Suppressor macrophage (primary cell): Measurements from ENCODE around the gene MUC13.
"Not testable (repeated sequence)": the region's sequence is repeated elsewhere in the genome, so short reads cannot be mapped to it uniquely, and the experiment has no call there.

Experiments used
- DNase-seq, 4 experiments: peaks; one replicate each; pipeline ENCODE4 v3.0.0-alpha.2; 2020 to 2022
- total RNA-seq, 17 experiments: gene quantifications; one replicate each; lab custom pipeline; 2026; ENCODE audit warnings: mixed read lengths in 6 of 17, inconsistent platforms in 3 of 17; lab: John Stamatoyannopoulos, UW

The MUC13 gene, protein sequence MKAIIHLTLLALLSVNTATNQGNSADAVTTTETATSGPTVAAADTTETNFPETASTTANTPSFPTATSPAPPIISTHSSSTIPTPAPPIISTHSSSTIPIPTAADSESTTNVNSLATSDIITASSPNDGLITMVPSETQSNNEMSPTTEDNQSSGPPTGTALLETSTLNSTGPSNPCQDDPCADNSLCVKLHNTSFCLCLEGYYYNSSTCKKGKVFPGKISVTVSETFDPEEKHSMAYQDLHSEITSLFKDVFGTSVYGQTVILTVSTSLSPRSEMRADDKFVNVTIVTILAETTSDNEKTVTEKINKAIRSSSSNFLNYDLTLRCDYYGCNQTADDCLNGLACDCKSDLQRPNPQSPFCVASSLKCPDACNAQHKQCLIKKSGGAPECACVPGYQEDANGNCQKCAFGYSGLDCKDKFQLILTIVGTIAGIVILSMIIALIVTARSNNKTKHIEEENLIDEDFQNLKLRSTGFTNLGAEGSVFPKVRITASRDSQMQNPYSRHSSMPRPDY
- total RNA-seq: 0 to 1.8 (median 0) reads per million in 17 experiments

DNA sequence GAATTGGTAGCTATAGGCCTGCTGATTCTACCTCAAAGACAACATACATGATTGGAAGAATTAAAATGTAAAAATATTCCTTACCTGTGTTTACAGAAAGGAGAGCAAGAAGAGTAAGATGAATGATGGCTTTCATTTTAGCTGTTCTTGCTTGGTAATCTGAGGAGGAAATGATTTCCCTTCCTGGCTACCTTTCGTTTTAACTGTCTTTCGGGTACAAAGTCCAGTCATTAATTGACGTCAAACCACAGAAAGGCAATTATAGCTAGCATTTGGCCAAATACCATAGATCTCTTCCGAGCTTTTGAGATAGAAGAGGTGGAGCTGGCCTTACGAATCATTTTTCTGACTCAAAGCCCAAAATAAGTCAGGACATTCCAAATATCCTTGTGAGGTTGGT is at the start of gene MUC13:
TSS of gene MUC13 (minus strand) at position 175 of the 400 bp plus-strand sequence. CDS start at position 136, 39 bp downstream.
- DNase-seq: no peak

DNA sequence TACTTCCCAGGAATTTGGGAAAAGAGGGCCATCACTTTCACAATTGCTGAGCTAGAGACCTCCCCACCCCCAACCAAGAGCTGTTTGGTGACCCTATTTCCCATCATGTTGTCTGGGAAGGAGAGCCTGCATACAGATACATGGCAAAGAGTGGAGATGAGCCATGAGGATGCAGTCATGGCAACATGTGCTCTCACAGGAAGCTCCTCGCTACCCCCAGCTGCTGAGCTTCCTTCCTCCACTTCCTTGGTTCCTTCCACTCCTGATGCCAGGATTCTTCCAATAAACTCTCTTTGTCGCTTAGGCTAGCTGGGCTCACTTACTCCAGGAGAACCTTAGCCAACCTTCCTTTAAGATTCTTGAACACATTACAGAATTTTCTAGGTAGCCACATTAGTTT is 48.3 kb upstream of the MUC13 start:
- DNase-seq: peak in 2 of 4 experiments; percentile 16 to 21

DNA sequence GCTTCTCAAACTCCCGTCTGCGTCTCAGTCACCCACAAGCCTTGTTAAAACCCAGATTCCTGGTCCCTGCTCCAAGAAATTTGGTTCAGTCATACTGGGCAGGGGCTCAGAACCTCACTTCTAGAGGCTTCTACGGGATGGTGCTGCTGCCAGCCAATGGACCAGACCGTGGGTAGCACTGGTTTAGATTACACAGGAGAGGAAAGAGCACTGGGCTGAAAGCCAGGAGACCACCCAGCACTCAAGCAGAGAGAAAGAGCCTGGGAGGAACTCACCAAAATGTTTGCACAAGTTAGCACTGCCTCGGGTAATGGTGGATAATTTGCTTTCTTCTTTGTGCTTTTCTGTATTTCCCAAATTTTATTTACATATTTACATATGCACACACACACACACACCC is 46.9 kb upstream of the MUC13 start:
- no peak for DNase-seq

DNA sequence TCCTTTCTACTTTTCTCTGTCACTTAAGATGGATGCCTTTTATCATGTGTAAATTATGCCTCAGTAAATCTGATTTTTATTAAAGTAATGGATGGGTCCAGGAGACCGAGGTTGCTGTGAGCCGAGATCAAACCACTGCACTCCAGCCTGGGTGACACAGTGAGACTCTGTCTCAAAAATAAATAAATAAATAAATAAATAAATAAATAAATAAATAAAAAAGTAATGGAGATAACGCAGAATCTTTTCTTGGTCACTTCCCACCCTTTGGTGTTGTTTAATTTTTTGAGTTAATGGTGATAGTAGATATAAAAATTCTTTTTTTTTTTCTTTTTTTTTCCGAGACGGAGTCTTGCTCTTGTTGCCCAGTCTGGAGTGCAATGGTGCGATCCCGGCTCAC is 44.1 kb upstream of the MUC13 start:
- DNase-seq: no peak

DNA sequence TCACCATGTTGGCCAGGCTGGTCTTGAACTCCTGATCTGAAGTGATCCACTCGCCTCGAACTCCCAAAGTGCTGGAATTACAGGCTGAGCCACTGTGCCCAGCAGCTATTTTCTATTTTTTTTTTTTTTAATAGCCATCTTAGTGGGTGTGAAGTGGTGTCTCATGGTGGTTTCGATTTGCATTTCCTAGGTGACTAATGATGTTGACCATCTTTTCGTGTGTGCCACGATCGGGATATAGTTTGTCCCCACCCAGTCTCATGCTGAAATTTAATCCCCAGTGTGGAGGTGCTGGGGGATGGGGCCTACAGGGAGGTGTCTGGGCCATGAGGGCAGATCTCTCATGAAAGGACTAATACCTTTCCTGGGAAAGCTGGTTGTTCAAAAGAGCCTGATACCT is 41.8 kb upstream of the MUC13 start:
- DNase-seq: no peak

DNA sequence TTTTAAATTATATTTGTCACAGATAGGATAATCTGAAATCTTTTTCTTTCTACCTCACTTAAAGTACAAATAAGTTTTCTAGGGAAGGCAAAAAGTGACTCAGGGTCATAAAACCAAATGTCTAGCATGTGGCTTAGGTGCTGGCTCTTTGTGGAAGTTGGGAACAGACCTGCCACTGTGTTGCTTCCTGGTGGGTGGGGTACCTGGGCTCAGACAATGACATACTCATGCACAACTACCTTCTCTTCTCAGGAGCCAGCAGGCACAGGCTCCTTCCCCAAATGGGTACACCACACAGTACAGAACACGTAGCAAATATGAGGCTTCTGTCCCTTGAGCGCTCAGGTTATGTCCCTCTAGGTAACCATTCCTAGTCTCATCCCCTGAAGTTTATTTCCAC is 40.1 kb upstream of the MUC13 start:
- no peak for DNase-seq

DNA sequence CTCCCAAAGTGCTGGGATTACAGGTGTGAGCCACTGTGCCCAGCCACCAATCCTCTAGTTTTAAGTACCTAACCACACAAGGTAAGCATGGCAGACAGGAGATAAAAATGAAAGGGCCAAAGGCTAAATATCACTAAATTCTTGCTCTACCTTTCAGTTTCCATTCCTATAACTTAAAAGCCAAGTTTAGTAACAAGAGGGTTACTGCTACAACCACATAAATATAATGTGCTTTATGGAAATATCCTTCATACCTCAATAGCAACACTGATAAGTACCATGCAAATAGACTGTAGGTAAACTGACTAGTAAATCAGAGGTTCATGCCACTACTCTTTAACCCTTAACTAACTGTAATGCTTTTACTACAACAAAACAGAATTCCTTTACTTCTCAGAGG is 38.7 kb upstream of the MUC13 start:
- no peak for DNase-seq

DNA sequence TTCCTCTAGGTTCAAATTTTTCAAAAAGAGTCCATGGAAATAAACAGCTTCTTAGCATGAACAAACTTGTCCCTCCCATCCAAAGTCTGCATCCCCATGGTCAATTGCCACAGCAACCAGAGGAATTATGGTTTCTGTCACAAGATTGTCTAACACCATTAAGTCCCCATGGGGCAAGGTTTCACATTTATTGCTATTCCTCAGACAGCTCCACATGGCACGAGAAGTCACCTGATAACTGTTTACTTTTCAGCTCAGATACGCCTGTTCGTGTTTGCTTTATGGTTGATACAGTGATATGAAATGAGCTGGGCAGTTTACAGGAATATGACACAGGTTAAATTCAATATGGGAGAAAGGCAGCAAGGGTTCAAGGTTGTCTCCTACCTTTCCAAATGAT is 37.9 kb upstream of the MUC13 start:
- no peak for DNase-seq

DNA sequence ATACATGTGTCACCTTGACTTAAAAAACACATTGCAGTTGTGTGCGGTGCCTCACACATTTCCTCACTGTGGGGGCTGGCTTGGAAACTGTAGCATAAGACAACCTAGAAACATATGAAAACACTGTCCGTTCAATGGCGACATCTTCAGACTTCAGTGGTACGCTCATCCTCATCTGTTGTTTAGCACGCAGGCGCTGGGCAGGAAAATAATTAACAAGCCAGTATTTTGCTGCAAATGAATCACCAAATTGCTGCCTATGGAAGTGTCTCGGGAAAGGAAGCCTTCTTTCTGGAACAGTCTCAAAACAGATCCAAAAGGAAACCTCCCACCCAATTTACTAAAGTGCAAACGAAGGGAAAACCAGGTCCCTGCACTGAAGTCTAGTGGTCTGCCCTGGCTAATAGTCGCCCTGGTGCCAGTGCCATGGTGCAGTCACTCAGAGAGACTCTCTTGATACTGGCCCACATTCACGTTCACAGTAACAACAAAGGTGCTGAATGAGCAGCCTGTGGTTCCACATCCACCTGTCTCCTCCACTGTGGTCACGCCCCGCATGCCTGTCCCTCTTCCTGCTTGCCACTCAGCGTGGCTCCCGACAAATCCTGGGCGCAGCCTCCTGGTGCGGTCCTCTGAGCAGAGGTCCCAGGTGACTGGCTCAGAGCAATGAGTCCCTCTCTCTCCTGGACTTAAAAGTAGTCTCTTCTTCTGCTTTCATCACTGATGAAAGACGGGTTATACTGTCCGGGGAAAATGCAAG is 35.6 kb upstream of the MUC13 start:
- no peak for DNase-seq

DNA sequence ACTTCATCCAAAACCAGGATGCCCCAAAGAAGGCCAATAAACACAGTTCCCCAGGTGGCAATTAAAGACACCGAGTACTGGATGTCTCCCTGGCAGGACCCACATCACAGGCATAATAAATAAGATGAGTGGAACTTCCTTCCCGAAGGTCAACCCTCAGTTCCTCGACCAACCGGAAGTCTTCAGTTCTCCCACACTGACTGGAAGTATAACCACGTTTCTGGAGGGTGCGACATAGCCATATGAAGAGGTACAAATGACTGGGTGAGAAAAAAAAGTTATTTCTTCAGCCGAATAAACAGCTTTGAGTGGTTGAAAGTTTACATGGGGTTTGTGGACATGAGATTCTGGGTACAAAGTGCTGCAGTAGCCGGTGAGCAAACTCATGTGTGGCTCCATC is 34.6 kb upstream of the MUC13 start:
- DNase-seq: no peak

DNA sequence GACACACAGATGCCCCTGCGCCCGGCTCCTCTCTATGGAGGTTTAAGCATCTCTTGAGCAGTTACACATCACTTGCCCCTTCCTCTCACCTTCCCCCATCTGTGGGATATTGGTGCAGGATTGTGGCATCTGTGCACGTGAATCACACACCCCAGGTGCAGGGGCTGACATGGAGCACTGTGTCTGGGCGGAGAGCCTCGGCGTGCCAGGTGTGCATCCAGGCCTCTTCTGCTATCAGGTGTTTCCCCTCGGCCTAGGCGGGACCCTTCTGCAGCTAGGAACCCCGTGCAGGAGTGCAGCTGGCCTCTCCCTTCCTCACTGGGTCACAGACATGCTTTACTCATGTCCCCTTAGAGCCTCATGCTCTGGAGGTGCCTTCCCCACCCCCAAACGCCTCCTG is 33.4 kb upstream of the MUC13 start:
- DNase-seq: no peak

DNA sequence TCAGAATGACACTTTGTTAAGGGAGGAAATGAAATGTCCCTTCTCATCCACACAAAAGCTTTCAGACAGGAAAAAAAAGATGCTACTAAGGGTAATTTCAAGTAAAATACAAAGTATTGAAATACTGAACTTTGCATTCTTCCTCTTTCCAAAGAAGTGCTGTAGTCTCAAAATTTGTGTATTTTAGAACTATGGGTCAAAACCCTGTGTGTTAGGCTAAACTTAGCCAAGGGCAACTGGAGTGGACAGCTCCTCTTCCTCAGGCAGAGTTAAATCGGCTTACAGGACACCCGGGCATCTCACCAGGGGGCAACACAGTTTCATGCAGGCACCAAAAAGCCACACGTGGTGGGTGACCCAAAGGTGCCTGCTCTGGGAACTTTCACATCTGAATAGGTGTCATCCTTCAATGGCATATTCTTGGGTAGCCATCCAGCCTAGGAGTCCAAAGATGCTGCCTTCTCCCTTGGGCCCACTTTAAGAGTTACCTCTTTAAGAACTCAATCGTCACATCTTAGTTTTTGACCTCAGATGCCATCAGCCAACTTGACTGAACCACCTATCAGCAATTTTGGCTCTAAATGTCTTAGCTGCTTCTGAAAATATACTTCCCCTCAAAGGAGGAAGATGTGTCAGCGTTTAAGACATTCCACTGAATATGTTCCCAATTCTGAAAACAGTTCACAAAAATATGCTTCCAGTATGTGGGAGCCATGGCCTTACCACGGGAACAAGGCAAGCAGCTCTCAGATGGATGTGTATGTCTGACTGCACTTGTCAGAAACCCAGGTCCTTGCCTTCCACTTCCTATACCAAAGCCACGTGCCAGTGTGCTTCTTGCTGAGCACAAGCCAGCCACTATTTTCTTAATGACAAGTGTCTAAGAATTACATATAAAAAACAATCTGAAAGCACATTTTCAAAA is 32.2 kb upstream of the MUC13 start:
- DNase-seq: peak; percentile 55 to 77 (median 66)

DNA sequence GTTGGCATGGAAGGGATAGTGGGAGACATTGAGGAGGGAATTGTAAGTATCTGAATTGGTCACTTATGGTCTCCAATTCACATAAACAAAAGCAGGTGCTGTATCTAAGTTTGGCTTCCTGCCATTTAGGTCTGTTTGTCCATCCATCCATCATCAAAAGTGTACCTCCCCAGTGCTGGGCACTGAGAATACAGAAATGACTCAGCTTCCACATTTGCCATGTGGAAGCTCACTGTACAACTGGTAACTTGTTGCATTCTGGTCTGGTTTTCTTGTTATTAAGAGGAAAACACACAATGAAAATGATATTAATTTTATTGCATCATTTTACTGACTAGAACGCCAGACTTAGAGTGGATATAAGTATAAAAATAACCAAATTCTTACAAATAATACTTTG is 30.9 kb upstream of the MUC13 start:
- DNase-seq: peak in 3 of 4 experiments; percentile 20 to 45 (median 40)

DNA sequence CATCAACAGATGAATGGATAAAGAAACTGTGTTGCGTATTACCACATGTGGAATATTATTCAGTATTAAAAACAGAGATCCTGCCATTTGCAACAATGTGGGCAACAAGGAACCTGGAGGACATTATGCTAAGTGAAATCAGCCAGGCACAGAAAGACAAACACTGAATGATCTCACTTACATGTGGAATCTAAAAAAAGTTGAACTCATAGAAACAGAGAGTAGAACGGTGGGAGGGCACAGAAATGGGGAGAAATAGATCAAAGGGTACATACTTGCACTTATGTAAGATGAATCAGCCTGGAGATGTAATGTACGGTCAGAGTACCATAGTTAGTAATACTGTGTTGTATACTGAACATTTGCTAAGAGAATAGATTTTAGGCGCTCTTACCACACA is 29.8 kb upstream of the MUC13 start:
- peak in 1 of 4 experiments; percentile 34 for DNase-seq

DNA sequence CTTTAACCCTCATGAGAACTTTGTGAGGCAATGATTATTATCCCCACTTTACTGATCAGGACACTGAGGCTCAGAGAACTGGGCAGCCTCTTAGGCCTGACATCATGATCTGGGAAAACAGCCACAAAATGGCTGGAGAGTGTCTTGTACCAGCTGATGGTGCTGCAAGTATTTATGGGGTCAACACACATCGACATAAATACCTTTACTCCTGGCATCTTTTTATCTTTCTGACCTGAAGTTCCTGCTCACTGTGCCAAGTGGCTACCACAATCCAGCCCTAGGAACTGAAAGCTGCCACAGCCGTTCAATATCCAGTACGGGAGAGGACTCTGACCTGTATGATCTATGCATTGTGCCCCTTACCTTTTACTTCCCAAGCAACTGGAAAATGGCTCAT is 29.2 kb upstream of the MUC13 start:
- no peak for DNase-seq

DNA sequence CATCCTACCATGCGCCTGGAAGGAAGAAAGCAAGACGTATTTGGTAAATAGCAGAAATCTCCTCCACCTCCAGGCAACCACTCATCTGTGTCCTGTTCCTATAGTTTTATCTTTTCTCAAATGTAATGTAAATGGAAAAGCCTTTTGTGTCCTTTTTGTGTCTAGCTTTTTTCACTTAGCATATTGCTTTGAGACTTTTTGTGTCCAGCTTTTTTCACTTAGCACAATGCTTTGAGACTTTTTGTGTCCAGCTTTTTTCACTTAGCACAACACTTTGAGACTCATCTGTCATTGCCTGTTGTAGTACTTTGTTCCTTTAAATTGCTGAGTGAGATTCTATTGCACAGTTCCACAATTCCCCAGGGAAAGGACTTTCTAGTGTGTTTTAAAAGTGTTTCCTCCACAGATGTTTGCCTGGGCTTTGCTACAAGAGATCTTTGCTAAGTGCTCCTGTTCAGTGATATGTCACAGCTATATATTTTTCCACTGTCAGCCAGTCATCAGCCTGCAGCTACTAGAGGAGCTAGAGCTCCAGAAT is 27.9 kb upstream of the MUC13 start:
- peak in 1 of 4 experiments; percentile 16 for DNase-seq

DNA sequence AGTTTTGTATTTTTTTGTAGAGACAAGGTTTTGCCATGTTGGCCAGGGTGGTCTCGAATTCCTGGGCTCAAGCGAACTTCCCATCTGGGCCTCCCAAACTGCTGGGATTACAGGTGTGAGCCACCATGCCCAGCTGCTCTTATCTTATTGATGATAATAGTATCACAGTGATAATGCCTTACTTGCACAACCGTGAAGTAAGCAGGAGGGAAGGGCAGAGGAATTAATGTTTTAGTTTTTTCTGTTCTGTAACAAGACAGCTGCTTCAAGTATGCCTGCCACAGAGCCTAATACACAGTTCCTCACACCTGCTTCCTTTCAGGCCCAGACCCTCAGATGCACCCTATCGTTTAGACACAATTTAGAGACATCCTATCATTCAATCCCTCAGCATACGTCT is 26.1 kb upstream of the MUC13 start:
- DNase-seq: no peak

DNA sequence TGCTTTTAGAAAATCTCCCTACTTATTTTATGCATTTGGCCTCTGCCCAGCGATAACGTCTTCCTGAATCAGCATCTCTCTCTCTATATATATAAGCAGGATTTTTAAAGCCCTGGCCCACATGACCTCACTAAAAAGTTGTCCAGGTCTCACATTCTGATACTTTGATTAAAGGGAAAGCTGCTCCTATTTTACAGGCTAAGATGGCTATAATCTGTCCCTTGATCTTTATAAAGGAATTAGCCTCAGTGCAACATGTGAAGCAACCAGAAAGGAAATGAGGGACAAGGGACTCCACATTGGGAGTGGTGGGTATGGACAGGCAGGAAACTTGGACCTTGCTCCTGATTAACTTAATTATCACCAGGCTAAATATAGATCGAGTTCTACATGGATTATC is 25.6 kb upstream of the MUC13 start:
- no peak for DNase-seq

DNA sequence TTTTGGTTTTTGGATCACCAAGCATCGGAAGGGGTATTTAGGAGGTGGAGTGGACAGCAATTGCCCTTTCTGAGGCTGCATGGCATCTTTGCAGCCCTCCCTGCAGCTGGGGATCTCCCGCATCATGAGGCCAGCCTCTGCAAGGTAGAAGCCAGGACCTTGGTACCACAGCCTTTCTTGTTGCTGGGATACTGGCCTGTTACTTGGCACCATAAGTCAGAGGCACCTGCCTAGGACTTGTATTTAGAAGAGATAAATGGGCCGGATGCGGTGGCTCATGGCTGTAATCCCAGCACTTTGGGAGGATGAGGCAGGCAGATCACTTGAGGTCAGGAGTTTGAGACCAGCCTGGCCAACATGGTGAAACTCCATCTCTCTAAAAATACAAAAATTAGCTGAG is 23.4 kb upstream of the MUC13 start:
- DNase-seq: not testable (repeated sequence)

DNA sequence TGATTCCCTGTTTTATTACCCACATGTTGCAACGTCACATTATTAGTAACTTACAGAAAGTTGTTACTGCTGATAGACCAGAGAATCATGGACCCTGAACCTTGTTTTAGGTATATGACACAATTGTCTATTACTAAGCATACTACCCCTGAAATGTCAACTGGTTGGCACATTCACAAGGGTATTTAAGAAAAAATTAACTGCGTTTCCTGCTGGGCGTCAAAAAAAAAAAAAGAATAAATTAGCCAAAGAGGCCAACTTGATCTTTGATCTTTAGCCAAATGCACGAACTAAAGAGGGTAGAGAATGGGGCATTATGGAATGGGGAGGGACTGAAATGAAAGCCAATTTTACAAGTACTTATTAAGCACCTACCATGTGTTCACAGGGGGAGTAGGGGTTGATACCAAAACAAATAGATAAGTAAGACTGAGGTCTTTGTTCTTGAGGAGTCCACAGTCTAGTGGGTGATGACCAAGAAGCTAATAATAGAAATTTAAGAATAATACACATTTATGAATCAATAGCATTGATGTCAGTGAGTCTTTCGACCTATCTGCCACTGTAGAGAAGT is 17.8 kb upstream of the MUC13 start:
- no peak for DNase-seq

DNA sequence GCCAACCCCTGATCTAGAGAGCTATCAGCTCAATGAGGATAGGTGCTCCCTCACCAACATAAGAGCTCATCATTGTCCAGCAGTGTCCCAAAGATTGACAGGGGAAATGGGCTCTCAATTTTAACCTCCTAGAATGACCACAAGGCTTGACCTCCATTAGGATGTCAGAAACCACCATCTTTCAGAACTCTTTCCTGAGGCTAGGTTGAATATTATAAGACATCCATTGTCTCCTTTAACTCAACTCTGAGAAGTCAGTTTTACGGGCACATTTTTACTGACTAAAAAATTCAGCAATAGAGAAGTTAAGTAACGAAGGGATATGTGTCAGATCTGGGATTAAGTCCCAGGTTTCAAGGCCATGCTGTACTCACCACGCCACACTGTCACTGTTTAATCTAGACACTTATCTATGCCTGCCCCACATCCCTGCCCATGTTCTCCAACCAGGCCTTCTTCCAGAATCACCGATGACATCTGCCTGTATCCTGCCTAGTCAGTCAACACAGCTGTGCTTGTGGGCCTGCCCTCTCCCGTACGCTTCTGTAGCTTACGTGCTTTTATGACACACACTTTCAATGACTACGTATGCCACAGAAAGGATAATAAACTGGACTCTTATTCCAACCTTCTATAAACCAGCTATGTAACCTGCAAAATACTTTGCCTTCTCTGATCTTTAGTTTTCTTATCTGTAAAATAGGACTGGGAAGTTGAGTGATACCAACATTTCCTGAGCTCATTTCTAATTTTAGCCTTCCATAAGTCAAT is 17.1 kb upstream of the MUC13 start:
- DNase-seq: no peak
